Fibroblast of villous mesenchyme (primary cell): Measurements from ENCODE around the gene LRRTM1. TPM values are rescaled to one million over a fixed set of nuclear protein-coding genes. Genes with fewer than 3 reads are reported as not detected.

Source experiments
- DNase-seq: peaks from one replicate; pipeline ENCODE4 v3.0.0-alpha.2; 2010; ENCODE audit warnings: low read depth
- H3K4me3 ChIP-seq: 2 replicates; pipeline ENCODE4 v1.5.1; 2011; ENCODE audit warnings: low read depth, mild to moderate bottlenecking, low read length
- total RNA-seq: library from RNA; depleted of rRNA; stranded (reverse); fragments of >200 nt; gene quantifications from 2 replicates; pipeline ENCODE4 v1.2.3, GENCODE V29; 2012
- TF ChIP-seq, protein P1 (sequence below): IDR thresholded peaks from 2 replicates; pipeline ENCODE4 v1.5.1; 2012; ENCODE audit warnings: low read depth, mild to moderate bottlenecking, low read length; ENCODE audit not compliant: insufficient read depth

Gene LRRTM1
- total RNA-seq, 1 donor = not detected

DNA sequence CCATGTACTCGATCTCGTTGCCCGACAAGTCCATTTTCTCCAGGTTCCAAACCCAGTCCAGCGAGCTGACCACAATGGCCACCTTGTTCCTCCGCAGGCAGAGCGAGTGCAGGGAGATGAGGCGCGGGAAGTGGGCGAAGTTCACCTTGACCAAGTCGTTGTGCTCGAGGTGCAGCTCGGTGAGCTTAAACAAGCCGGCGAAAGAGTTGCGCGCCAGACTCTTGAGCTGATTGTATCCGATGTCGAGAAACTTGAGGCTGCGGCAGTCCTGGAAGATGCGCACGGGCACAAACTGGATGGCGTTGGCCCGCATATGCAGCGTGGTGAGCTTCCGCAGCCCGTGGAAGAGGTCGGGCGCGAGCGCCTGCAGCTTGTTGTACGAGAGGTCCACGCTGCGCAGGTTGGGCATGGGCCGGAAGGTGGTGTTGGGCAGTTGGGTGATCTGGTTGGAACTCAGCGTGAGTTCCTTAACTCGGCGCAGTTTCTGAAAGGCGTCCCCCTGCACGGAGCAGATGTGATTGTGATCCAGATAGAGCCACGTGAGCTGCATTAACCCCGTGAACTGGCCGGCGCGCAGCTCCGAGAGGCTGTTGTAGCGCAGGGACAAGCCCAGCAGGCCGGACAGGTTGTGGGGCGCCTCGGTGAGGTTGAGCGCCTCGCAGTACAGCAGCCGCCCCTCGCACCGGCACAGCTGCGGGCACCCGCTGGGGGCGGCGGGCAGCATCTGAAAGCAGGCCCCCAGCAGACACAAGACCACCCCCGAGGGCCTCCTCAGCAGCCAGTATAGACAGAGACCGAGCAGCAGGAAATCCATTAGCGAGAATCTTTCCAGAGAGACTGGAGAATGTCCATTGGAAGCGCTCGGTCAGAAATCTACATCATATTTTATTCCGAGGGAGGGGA lies 1.3 kb downstream of the LRRTM1 start:
- no peak overlapping the region for H3K4me3 ChIP-seq
- DNase-seq = no peak
- TF ChIP-seq, protein P1, sequence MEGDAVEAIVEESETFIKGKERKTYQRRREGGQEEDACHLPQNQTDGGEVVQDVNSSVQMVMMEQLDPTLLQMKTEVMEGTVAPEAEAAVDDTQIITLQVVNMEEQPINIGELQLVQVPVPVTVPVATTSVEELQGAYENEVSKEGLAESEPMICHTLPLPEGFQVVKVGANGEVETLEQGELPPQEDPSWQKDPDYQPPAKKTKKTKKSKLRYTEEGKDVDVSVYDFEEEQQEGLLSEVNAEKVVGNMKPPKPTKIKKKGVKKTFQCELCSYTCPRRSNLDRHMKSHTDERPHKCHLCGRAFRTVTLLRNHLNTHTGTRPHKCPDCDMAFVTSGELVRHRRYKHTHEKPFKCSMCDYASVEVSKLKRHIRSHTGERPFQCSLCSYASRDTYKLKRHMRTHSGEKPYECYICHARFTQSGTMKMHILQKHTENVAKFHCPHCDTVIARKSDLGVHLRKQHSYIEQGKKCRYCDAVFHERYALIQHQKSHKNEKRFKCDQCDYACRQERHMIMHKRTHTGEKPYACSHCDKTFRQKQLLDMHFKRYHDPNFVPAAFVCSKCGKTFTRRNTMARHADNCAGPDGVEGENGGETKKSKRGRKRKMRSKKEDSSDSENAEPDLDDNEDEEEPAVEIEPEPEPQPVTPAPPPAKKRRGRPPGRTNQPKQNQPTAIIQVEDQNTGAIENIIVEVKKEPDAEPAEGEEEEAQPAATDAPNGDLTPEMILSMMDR = no peak

DNA sequence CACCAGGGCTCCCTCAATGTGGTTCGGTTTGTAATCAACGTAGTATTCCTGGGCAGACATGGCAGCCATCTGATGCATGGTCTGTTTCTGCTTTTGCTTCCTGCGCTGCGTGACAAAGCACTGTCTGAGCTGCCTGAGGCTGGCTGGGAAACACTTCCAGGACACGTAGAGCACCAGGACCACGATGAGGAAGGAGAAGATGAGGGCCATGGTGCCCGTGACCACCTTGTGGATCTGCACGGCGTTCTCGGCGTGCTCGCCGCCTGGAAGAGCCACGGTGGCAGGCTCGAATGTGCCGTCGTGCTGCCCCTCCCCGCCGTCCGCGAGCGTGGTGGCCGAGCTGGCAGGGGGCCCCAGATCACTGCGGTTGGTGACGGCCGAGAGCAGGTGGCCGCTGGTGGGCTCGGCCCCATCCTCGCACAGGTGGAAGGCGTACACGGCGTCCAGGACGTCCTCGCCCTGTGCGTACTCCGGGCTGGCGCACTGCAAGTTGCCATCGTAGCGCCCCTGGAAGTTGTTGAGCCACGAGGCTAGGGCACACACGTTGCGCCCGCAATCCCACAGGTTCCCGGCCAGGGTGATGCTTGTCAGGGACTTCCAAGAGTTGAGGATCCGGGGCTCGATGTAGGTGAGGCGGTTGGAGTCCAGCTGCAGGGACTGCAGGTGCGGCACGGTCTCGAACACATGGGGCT lies 2.1 kb downstream of the LRRTM1 start:
- DNase-seq = no peak
- TF ChIP-seq, protein P1 = no peak
- H3K4me3 ChIP-seq = no peak overlapping the region

DNA sequence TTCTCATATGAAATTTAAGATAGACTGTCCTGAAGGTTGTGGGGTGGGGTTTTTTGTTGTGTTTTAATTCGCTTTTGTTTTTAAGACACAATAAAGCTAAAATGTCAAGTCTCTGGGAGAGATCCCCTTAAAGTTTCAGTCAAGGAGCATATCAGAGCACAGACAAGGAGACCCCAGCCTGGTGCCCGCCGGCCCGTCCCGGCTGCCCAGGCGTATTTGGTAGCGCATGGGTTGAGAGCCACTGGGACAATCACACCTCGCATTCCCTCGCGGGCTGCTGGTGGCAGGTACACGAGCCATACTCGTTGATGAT lies 2.6 kb downstream of the LRRTM1 start:
- H3K4me3 ChIP-seq = no peak overlapping the region
- no peak for DNase-seq
- TF ChIP-seq, protein P1 = no peak

DNA sequence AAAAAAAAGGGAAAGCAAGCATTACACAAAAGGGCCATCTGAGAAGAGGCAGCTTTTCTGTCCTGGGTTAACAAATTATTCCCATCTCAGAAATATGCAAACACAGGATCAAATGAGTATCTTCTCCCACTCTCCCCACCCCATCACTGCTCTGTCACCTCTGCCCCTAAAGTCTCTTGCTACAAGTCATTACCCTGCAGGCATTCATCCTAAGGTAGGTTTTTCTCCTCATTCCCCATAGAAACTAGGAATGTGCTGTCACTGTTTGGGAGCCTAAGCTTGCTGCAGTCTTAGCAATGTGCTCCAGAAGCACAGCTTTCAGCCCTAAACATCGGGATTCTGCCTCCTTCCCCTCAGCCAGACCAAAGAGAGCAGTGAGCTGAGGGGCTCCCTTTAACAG lies 3.6 kb downstream of the LRRTM1 start:
- TF ChIP-seq, protein P1 = no peak
- no peak overlapping the region for H3K4me3 ChIP-seq
- DNase-seq = no peak

DNA sequence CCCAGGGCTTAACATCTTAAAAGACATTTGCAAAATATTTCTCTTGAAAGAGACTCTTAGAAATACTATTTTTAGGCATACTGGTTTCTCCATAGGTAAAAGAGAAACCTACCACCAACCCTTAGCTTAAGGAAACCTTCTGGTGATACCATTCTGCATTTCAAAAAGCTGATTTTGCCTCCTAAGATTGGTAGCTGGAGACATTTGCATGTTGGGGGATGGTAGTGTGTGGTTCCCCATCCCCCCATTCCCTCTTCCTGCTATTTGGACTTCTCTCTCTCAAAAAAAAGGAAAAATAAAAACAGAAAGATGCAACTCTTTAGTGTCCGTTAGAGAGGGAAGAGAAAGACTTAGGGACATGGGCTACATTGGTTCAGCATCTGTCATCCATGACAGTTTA lies 4.2 kb downstream of the LRRTM1 start:
- H3K4me3 ChIP-seq = no peak overlapping the region
- TF ChIP-seq, protein P1 = no peak
- DNase-seq = no peak

DNA sequence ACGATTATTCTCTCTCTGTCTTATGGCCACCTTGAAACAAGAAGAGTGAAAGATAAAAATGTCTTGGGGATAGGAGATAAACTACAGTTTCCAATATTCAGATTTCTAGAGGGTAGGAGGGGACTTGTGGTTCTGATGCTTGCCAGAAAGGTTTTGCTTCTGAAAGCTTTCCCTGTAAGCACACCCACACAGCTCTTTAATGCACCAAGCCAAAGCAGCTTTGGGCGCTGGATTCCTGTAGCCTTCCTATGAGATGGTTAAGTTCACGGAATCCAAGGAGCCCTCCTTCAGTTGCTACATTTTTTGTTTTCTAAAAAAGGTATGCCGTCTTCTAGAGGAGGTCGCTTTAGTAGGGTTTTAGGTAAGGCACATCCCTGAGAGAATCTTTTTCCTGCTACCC lies 4.9 kb downstream of the LRRTM1 start:
- no peak overlapping the region for H3K4me3 ChIP-seq
- TF ChIP-seq, protein P1 = no peak
- no peak for DNase-seq

DNA sequence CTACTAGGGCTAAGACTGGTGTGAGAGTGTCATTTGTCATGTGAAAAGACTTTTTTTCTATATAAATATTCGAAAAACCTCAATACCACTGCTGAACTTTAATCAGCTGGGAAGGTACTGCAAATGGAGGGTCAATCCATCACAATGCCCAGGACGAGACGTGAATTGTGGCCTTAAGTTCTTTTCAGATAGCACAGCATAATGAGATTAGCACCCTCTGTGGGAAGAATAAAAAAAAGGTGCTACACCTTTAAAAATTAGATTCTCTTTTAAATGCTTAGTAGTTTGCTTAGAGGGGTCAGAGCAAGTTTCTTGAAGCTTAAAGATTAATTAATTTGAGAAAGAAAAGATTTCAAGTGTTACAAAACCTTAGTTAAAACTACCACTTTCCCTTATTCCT lies 5.6 kb downstream of the LRRTM1 start:
- H3K4me3 ChIP-seq = no peak overlapping the region
- TF ChIP-seq, protein P1 = no peak
- no peak for DNase-seq
